C4-2B (cell line): ENCODE measurements around the gene PARP1.

Experiments used
- CTCF ChIP-seq: fragments of 450-650 bp; conservative IDR thresholded peaks from 2 replicates; pipeline ENCODE4 v1.5.1; 2017; ENCODE audit warnings: mild to moderate bottlenecking
- ZFX ChIP-seq: fragments of 450-650 bp; IDR thresholded peaks from 2 replicates; pipeline ENCODE4 v1.6.1; 2017

DNA sequence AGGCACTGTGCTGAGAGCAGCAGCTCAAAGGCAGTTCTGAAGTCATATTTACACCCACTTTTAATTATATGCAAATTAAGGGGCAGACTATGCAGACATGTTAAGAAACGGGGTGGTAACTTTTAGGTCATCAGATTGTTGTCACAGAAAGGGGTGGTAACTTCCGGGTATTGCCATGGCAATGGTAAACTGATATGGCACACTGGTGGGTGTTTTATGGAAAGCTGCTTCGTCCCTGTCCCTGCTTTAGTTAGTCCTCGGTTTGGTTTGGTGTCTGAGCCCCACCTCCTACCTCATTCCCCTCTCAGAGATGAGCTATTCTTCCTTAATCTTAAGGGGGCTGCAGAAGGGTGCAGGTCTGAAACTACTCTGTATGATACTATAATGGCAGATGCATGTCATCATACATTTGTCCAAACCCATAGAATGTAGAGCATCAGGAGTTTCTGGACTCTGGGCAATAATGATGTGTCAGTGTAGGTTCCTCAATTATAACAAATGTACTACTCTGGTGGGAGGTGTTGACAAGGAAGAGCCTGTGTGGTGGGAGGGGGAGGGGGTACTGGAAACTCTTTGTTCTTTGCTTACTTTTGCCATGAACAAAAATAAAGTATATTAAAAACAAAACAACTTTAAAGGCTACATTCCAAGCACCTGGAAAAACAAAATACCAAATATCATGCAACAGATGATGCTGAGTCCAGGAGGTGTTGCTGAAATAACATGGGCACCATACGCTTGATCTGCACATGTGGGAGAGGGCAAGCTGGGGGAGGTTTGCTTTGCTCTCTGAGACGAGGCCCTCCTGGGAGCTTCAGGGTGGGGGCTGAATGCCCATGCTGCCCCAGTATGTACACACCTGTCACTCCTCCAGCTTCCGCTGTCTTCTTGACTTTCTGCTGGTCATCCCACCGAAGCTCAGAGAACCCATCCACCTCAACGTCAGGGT, 6.3 kb downstream of the PARP1 start:
- no peak for TF ChIP-seq CTCF
- TF ChIP-seq ZFX = no peak
